RWPE1 (cell line): Measurements from ENCODE around the gene SLC16A7.

ENCODE experiments used
- CTCF ChIA-PET: fragments of 350-600 bp; sonication (Branson Sonifier 250); formaldehyde crosslinking; extraction: SDS; loops from one replicate; lab custom pipeline; 2021; lab: Yijun Ruan, JAX
- POLR2A ChIA-PET: fragments of 400-600 bp; formaldehyde crosslinking; extraction: SDS; loops from one replicate; lab custom pipeline; 2020; ENCODE audit warnings: antibody characterized with exemption; ENCODE audit not compliant: low non-redundant PET; lab: Yijun Ruan, JAX
- DNase-seq: peaks from one replicate; pipeline ENCODE4 v3.0.0; 2012; ENCODE audit warnings: low spot score
- H3K27ac ChIP-seq: fragments of 450-650 bp; 2 replicates; pipeline ENCODE4 v1.5.1; 2017
- CTCF ChIP-seq: fragments of 450-650 bp; conservative IDR thresholded peaks from 2 replicates; pipeline ENCODE4 v1.5.1; 2017; ENCODE audit warnings: low read depth, mild to moderate bottlenecking

Gene SLC16A7

GRCh38 chr12:59646636-59647035 lies 50.8 kb downstream of the SLC16A7 start:
- ChIA-PET CTCF (interaction anchor here (0.8 to 1.3 kb wide), 2 partner anchors 24 to 225 kb away, joined by 3 to 5 read pairs; no protein-coding TSS in a partner anchor), POLR2A (no interaction called here)
- no peak for TF ChIP-seq CTCF
- DNase-seq: no peak
- peak overlapping the region; percentile 48 for H3K27ac ChIP-seq

- no peak for TF ChIP-seq CTCF
- H3K27ac ChIP-seq: no peak overlapping the region
- ChIA-PET POLR2A (no interaction called here), CTCF (interaction anchor here (0.6 kb wide), 1 partner anchor 159 kb away, joined by 4 read pairs; no protein-coding TSS in a partner anchor)
- no peak for DNase-seq
Observed at GRCh38 chr12:59649203-59649602, 53.4 kb downstream of the SLC16A7 start.

GRCh38 chr12:59650588-59651228 lies 54.9 kb downstream of the SLC16A7 start:
- POLR2A ChIA-PET: no interaction called here
- TF ChIP-seq CTCF: no peak
- no peak overlapping the region for H3K27ac ChIP-seq
- CTCF ChIA-PET: no interaction called here
- no peak for DNase-seq

- H3K27ac ChIP-seq: no peak overlapping the region
- ChIA-PET POLR2A (no interaction called here), CTCF (no interaction called here)
- TF ChIP-seq CTCF: no peak
- DNase-seq: peak; percentile 2
Observed at GRCh38 chr12:59651229-59651920, 55.5 kb downstream of the SLC16A7 start.

GRCh38 chr12:59652130-59652529 lies 56.3 kb downstream of the SLC16A7 start:
- ChIA-PET CTCF (no interaction called here), POLR2A (no interaction called here)
- H3K27ac ChIP-seq: no peak overlapping the region
- no peak for TF ChIP-seq CTCF
- DNase-seq: no peak

GRCh38 chr12:59654061-59654460 lies 58.2 kb downstream of the SLC16A7 start:
- H3K27ac ChIP-seq: no peak overlapping the region
- CTCF ChIA-PET: no interaction called here
- no peak for TF ChIP-seq CTCF
- DNase-seq: no peak
- POLR2A ChIA-PET: no interaction called here
